Fibroblast of the aortic adventitia (primary cell): Measurements from ENCODE around the gene MEGF8. TPM values are rescaled to one million over a fixed set of nuclear protein-coding genes. Genes with fewer than 3 reads are reported as not detected.
"Not testable (repeated sequence)": the region's sequence is repeated elsewhere in the genome, so short reads cannot be mapped to it uniquely, and the experiment has no call there.

Source experiments
- DNase-seq: peaks from one replicate; pipeline ENCODE4 v3.0.0-alpha.2; 2010; ENCODE audit warnings: low read depth
- H3K4me3 ChIP-seq: 2 replicates; pipeline ENCODE4 v1.5.1; 2011; ENCODE audit warnings: low read depth, mild to moderate bottlenecking, control low read depth, low read length, moderate library complexity
- total RNA-seq: library from RNA; depleted of rRNA; stranded (reverse); fragments of >200 nt; gene quantifications from 2 replicates; pipeline ENCODE4 v1.2.3, GENCODE V29; 2012; ENCODE audit warnings: low replicate concordance
- TF ChIP-seq, protein P1 (sequence below): IDR thresholded peaks from 2 replicates; pipeline ENCODE4 v1.5.1; 2011; ENCODE audit warnings: mild to moderate bottlenecking, low read length, control low read depth, inconsistent platforms; ENCODE audit not compliant: insufficient read depth

Gene MEGF8
- total RNA-seq, 1 donor = 20.0 TPM

DNA sequence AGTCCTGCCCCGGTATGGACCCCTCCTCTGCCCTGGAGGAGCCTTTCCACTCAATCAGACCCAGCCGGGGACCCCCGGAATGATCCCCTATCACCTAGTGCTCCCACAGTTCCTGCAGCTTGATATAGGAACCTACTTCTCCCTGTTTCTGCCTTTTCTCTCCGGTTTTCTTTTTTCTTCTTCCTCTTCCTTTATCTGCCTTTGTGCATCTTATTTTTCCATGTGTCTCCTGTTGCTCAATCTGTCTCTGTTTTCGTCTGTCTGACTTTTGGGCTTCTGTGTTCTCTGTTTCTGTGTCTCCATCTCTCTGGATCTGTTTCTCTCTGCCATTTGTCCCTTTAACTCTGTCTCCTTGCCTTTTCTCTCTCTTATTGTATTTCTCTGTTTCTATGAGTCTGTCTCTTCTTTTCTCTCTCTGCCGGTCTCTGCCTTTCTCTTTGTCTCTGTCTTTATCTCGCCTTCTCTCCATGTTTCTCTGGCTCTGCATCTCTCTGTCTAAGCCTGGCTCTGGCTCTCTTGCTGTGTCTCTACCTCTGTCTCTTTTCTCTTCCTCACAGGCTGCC, 10.0 kb downstream of the MEGF8 start:
- H3K4me3 ChIP-seq = no peak overlapping the region
- TF ChIP-seq, protein P1, sequence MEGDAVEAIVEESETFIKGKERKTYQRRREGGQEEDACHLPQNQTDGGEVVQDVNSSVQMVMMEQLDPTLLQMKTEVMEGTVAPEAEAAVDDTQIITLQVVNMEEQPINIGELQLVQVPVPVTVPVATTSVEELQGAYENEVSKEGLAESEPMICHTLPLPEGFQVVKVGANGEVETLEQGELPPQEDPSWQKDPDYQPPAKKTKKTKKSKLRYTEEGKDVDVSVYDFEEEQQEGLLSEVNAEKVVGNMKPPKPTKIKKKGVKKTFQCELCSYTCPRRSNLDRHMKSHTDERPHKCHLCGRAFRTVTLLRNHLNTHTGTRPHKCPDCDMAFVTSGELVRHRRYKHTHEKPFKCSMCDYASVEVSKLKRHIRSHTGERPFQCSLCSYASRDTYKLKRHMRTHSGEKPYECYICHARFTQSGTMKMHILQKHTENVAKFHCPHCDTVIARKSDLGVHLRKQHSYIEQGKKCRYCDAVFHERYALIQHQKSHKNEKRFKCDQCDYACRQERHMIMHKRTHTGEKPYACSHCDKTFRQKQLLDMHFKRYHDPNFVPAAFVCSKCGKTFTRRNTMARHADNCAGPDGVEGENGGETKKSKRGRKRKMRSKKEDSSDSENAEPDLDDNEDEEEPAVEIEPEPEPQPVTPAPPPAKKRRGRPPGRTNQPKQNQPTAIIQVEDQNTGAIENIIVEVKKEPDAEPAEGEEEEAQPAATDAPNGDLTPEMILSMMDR = no peak
- no peak for DNase-seq

DNA sequence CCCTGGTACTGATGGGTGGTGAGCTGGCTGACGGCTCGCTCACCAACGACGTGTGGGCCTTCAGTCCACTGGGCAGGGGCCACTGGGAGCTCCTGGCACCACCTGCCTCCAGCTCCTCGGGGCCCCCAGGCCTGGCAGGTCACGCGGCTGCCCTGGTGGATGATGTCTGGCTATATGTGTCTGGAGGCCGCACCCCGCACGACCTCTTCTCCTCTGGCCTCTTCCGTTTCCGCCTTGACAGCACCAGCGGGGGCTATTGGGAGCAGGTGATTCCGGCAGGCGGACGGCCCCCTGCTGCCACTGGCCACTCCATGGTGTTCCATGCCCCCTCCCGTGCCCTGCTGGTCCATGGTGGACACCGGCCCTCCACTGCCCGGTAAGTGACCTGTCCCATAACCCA, 10.5 kb downstream of the MEGF8 start:
- TF ChIP-seq, protein P1 = no peak
- DNase-seq = no peak
- no peak overlapping the region for H3K4me3 ChIP-seq

DNA sequence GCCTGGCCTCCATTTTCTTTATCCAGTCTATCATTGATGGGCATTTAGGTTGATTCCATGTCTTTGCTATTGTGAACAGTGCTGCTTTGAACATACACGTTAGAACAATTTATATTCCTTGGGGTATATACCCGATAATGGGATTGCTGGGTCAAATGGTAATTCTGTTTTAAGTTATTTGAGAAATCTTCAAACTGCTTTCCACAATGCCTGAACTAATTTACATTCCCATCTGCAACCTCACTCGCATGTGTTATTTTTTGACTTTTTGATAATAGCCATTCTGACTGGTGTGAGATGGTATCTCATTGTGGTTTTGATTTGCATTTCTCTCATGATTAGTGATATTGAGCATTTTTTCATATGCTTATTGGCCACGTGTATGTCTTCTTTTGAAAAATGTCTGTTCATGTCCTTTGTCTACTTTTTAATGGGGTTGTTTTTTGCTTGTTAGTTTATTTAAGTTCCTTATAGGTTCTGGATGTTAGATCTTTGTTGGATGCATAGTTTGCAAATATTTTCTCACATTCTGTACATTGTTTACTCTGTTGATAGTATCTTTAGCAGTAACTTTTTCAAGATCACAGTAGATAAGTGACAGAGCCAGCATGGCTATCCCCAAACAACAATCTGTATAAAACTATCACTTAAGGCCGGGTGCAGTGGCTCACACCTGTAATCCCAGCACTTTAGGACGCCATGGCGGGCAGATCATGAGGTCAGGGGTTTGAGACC, 13.9 kb downstream of the MEGF8 start:
- H3K4me3 ChIP-seq, DNase-seq: not testable (repeated sequence)

DNA sequence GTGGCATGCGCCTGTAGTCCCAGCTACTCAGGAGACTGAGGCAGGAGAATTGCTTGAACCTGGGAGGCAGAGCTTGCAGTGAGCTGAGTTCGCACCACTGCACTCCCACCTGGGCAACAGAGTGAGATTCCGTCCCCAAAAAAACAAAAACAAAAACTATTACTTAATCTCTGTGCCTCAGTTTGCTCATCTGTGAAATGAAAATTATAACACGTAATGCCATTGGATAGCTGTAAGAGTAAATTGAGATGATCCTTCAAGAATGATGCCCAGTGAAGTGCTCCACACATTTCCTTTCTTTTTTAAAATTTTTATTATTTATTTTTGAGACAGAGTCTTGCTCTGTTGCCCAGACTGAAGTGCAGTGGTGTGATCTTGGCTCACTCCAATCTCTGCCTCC, 14.5 kb downstream of the MEGF8 start:
- DNase-seq, H3K4me3 ChIP-seq: not testable (repeated sequence)

DNA sequence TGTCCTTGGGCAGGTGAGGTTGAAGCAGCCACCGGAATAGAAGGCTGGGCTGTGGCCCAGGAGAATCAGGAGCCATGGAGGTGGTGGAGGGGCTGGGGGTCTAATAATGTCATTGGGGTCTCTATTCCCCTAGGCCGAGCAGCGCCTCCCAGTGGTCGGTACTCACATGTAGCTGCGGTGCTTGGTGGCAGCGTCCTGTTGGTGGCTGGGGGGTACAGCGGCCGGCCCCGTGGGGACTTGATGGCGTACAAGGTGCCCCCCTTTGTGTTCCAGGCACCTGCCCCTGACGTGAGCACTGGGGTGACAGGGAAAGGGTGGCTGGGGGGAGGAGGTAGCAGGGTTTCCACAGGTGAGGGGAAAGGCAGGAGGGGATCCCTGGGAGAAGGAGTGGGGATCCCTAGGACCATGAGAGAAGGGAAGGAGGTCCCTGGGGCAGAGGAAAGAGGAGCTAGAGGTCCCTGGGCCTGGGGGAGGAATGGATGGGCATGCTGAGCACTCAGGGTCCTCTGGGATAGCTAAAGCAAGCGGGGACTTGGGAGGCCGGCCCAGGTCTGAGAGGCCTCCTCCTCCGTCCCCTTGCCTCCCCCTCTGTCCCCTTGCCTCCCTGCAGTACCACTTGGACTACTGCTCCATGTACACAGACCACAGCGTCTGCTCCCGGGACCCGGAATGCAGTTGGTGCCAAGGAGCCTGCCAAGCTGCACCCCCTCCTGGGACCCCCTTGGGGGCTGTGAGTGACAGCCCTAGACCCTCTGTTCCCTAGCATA, 18.1 kb downstream of the MEGF8 start:
- no peak overlapping the region for H3K4me3 ChIP-seq
- no peak for DNase-seq
- TF ChIP-seq, protein P1 = no peak

DNA sequence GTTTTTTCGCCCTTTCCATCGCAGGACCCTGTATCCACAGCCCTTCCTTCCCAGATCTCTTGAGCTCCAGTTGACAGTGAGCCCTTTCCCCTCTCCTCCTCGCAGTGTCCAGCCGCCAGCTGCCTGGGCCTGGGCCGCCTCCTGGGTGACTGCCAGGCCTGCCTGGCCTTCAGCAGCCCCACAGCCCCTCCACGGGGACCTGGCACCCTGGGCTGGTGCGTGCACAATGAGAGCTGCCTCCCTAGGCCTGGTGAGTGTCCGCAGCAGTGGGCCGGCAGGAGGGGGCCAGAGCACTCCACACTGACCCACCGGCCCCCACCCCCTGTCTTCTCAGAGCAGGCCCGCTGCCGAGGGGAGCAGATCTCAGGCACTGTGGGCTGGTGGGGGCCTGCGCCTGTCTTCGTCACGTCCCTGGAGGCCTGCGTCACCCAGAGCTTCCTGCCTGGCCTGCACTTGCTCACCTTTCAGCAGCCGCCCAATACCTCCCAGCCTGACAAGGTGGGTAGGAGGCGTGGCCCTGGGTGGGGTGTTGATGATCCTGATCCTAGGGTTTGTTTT, 19.0 kb downstream of the MEGF8 start:
- no peak overlapping the region for H3K4me3 ChIP-seq
- DNase-seq = no peak
- TF ChIP-seq, protein P1 = no peak

DNA sequence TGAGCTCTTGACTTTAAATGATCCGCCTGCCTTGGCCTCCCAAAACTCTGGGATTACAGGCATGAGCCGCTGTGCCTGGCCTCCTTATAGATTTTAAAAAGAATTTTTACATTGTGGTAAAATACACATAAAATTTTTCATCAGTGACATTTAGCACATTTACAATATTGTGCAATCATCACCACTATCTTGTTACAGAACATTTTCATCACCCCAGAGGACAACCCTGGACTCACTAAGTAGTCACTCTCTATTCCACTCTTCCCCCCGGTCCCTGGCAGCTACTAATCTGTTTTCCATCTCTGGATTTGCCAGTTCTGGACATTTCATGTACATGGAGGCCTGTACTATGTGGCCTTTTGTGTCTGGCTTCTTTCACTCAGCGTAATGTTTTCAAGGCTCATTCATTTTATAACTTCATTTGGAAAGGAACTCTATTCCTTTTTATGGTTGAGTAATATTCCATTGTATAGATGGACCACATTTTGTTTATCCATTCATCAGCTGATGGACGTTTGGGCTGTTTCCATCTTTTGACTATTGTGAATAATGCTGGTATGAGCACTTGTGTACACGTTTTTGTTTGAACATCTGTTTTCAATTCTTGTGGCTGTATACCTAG, 19.9 kb downstream of the MEGF8 start:
- peak; percentile 70 for DNase-seq
- TF ChIP-seq, protein P1 = no peak

More for the DNA sequence above, 19.9 kb downstream of the MEGF8 start:
- no peak overlapping the region for H3K4me3 ChIP-seq
